AG10803 (cell line): ENCODE data around the gene TFR2.

Experiments used
- DNase-seq: peaks from one replicate; pipeline ENCODE4 v3.0.0; 2010; ENCODE audit warnings: low read depth
- H3K4me3 ChIP-seq: 2 replicates; pipeline ENCODE4 v1.5.1; 2011; ENCODE audit warnings: mild to moderate bottlenecking, low read length, control low read depth
- CTCF ChIP-seq: conservative IDR thresholded peaks from 2 replicates; pipeline ENCODE4 v1.5.1; 2011; ENCODE audit warnings: mild to moderate bottlenecking, low read length, control low read depth, inconsistent platforms

TFR2 gene

GRCh38 chr7:100614308-100614861 lies 27.0 kb downstream of the TFR2 start:
- TF ChIP-seq CTCF: no peak
- H3K4me3 ChIP-seq: no peak overlapping the region
- no peak for DNase-seq

GRCh38 chr7:100613412-100614175 lies 27.8 kb downstream of the TFR2 start:
- DNase-seq: no peak
- no peak for TF ChIP-seq CTCF
- peak overlapping the region; percentile 69 for H3K4me3 ChIP-seq

- no peak for DNase-seq
- H3K4me3 ChIP-seq: peak overlapping the region; percentile 69
- TF ChIP-seq CTCF: no peak
Measured at GRCh38 chr7:100612730-100613390, 28.5 kb downstream of the TFR2 start.

- H3K4me3 ChIP-seq: peak within 1 kb of the TSS; percentile 69
- no peak for TF ChIP-seq CTCF
- peak; percentile 99 for DNase-seq
Measured at GRCh38 chr7:100611983-100612729, 29.2 kb downstream of the TFR2 start, which contains the start of gene MOSPD3. Gene MOSPD3, plus strand, starts transcription at chr7:100612540. Its CDS starts 252 bp downstream, at chr7:100612792.

- TF ChIP-seq CTCF: no peak
- DNase-seq: no peak
- no peak overlapping the region for H3K4me3 ChIP-seq
Measured at GRCh38 chr7:100609958-100610357, 31.4 kb downstream of the TFR2 start.

- H3K4me3 ChIP-seq: no peak overlapping the region
- TF ChIP-seq CTCF: no peak
- no peak for DNase-seq
Measured at GRCh38 chr7:100607111-100607510, 34.2 kb downstream of the TFR2 start.
